K562 (cell line): ENCODE data around the gene SRSF11. TPM values are rescaled to one million over a fixed set of nuclear protein-coding genes. Genes with fewer than 3 reads are reported as not detected.

Experiments
- ARNT ChIP-seq, 2 experiments: fragments of 450-650 bp; IDR thresholded peaks; 2 replicates each; pipeline ENCODE4 v1.6.1; 2016; ENCODE audit warnings: mild to moderate bottlenecking in 1 of 2
- ATF7 ChIP-seq: fragments of 450-650 bp; IDR thresholded peaks from 2 replicates; pipeline ENCODE4 v1.7.1; 2014; ENCODE audit warnings: mild to moderate bottlenecking, moderate library complexity
- CSDE1 ChIP-seq, 2 experiments: fragments of 450-650 bp; IDR thresholded peaks; 2 replicates each; pipeline ENCODE4 v1.6.1; 2016; ENCODE audit warnings: mild to moderate bottlenecking in 1 of 2
- E2F3 ChIP-seq: fragments of 250-450 bp; sonication (Bioruptor Pico); IDR thresholded peaks from 2 replicates; pipeline ENCODE4 v1.4.0; 2020; ENCODE audit warnings: mild to moderate bottlenecking
- ETV5 ChIP-seq: sonication (generic); formaldehyde crosslinking; IDR thresholded peaks from 2 replicates; pipeline ENCODE4 v1.4.0; 2020; ENCODE audit warnings: low read depth, mild to moderate bottlenecking, missing genetic modification reagents
- HNRNPUL1 ChIP-seq: fragments of 200-400 bp; formaldehyde crosslinking; IDR thresholded peaks from 2 replicates; pipeline ENCODE4 v1.6.1; 2017; ENCODE audit warnings: low read length
- IFI16 ChIP-seq: fragments of 250-450 bp; sonication (Bioruptor Pico); IDR thresholded peaks from 2 replicates; pipeline ENCODE4 v2.1.2; 2022; ENCODE audit warnings: mild to moderate bottlenecking, inconsistent platforms
- KDM5B ChIP-seq: fragments of 200-600 bp; sonication (generic); IDR thresholded peaks from 2 replicates; pipeline ENCODE4 v1.6.1; 2012; ENCODE audit warnings: low read depth, mild to moderate bottlenecking, moderate library complexity, low read length, control low read depth, inconsistent platforms; ENCODE audit not compliant: insufficient replicate concordance
- MAFG ChIP-seq: fragments of 450-650 bp; conservative IDR thresholded peaks from 2 replicates; pipeline ENCODE4 v1.6.1; 2016; ENCODE audit warnings: missing genetic modification characterization, missing compliant biosample characterization
- PHF20 ChIP-seq: fragments of 450-650 bp; IDR thresholded peaks from 2 replicates; pipeline ENCODE4 v1.6.1; 2018; ENCODE audit not compliant: partially characterized antibody
- PHF8 ChIP-seq: fragments of 200-600 bp; sonication (generic); IDR thresholded peaks from 2 replicates; pipeline ENCODE4 v1.6.1; 2012; ENCODE audit warnings: mixed run types, mild to moderate bottlenecking, inconsistent platforms, low read length, moderate library complexity, borderline replicate concordance
- TCFL5 ChIP-seq: fragments of 250-450 bp; sonication (Bioruptor Pico); conservative IDR thresholded peaks from 2 replicates; pipeline ENCODE4 v1.6.1; 2021; ENCODE audit warnings: mild to moderate bottlenecking, moderate library complexity, matching md5 sums
- TRIM24 ChIP-seq, 2 experiments: fragments of 450-650 bp; IDR thresholded peaks; 2 replicates each; pipeline ENCODE4 v1.6.1; 2016
- ZBTB1 ChIP-seq: sonication (generic); formaldehyde crosslinking; IDR thresholded peaks from 2 replicates; pipeline ENCODE4 v1.8.1; 2023; ENCODE audit warnings: missing genetic modification reagents, low read depth, mild to moderate bottlenecking, borderline replicate concordance
- ZFP36 ChIP-seq: fragments of 150-350 bp; IDR thresholded peaks from 2 replicates; pipeline ENCODE4 v1.6.1; 2018; ENCODE audit warnings: low read length, low read depth; ENCODE audit not compliant: partially characterized antibody
- ZNF124 ChIP-seq: sonication (generic); formaldehyde crosslinking; IDR thresholded peaks from 2 replicates; pipeline ENCODE4 v1.8.1; 2022; ENCODE audit warnings: missing genetic modification reagents
- ZNF232 ChIP-seq: sonication (generic); formaldehyde crosslinking; IDR thresholded peaks from 2 replicates; pipeline ENCODE4 v1.8.0; 2022; ENCODE audit warnings: mild to moderate bottlenecking, missing genetic modification reagents
- polyA plus RNA-seq, 8 experiments: library from polyadenylated mRNA; depleted of rRNA in 4 of 8; stranded (reverse) in 5 of 8; unstranded in 3 of 8; fragments of >200 nt; fragmentation: Nextera tagmentation in 2 of 8; fragmentation: Illumina TruSeq in 1 of 8; extraction: Ambion mirVana in 2 of 8; extraction: Trizol in 1 of 8; gene quantifications; 2 replicates each; pipeline versions ENCODE4 v1.2.1 to v1.2.3, GENCODE V29; 2011 to 2014; ENCODE audit warnings: inconsistent platforms in 1 of 8, missing spikeins in 1 of 8
- total RNA-seq, 7 experiments: library from RNA; depleted of rRNA in 6 of 7; stranded (reverse); fragments of >200 nt in 6 of 7; fragmentation: Illumina TruSeq in 2 of 7; extraction: Trizol in 2 of 7; gene quantifications; 2 replicates each; pipeline versions ENCODE4 v1.2.1 to v1.2.3, GENCODE V29; 2011 to 2021; ENCODE audit warnings: low replicate concordance in 1 of 7
- TF ChIP-seq, protein P1 (sequence below): sonication (generic); formaldehyde crosslinking; IDR thresholded peaks from 2 replicates; pipeline ENCODE4 v1.8.1; 2023; ENCODE audit warnings: mild to moderate bottlenecking, missing genetic modification reagents
- TF ChIP-seq, protein P2 (sequence below): fragments of 250-450 bp; sonication (Bioruptor Pico); IDR thresholded peaks from 2 replicates; pipeline ENCODE4 v1.4.0; 2020; ENCODE audit warnings: mild to moderate bottlenecking, moderate library complexity
- TF ChIP-seq, protein P3 (sequence below): sonication (generic); formaldehyde crosslinking; IDR thresholded peaks from 2 replicates; pipeline ENCODE4 v1.4.0; 2020; ENCODE audit warnings: mild to moderate bottlenecking, missing genetic modification reagents

Gene SRSF11
- total and polyA plus RNA-seq, 9 of the 15 experiments (the other 6 are each of a cell fraction or from before 2014, with no cell fraction given): 76.9 to 418 (median 190) TPM

DNA sequence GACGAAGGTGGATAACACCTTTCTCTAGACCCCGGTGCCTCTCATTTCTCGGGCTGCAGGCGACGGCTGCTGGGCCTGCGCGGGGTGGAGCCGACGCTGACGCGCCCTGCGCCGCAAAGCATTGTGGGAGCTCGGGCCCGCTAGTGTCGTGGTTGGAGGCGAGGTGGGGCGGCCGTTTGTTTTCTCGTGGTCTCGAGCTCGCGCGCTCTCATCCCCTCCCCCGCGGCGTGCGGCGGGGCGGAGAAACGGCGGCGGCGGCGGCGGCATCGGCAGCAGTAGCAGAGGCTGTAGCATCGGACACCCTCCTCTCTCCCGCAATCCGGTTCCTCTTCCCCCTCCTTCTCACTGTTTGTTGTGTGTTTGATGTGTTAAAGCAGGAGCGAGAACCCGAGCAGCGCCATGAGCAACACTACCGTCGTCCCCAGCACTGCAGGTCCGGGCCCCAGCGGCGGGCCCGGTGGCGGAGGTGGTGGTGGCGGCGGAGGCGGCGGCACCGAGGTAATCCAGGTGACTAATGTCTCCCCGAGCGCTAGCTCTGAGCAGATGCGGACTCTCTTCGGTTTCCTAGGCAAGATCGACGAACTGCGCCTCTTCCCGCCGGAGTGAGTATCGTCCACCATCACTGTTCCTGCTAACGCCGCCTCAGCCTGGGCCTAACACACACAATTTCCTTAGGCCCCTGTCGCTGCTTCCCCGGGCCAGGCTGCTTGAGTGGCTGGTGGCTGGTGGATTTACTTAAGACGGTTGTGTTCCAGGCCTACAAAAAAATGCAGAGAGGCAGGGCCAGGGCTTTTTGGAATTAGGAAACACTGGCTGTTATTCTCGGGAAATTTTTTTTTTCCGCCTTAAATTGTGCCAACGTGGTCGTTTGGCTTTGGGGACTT is at the start of gene SRSF11 (continued):
- no peak for TF ChIP-seq TCFL5 (CRISPR knock-in tag)
- TF ChIP-seq, protein P1, sequence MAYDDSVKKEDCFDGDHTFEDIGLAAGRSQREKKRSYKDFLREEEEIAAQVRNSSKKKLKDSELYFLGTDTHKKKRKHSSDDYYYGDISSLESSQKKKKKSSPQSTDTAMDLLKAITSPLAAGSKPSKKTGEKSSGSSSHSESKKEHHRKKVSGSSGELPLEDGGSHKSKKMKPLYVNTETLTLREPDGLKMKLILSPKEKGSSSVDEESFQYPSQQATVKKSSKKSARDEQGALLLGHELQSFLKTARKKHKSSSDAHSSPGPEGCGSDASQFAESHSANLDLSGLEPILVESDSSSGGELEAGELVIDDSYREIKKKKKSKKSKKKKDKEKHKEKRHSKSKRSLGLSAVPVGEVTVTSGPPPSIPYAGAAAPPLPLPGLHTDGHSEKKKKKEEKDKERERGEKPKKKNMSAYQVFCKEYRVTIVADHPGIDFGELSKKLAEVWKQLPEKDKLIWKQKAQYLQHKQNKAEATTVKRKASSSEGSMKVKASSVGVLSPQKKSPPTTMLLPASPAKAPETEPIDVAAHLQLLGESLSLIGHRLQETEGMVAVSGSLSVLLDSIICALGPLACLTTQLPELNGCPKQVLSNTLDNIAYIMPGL (CRISPR knock-in tag): peak; percentile 48; the same call in 1 of the 2 replicates
- TF ChIP-seq, protein P2, sequence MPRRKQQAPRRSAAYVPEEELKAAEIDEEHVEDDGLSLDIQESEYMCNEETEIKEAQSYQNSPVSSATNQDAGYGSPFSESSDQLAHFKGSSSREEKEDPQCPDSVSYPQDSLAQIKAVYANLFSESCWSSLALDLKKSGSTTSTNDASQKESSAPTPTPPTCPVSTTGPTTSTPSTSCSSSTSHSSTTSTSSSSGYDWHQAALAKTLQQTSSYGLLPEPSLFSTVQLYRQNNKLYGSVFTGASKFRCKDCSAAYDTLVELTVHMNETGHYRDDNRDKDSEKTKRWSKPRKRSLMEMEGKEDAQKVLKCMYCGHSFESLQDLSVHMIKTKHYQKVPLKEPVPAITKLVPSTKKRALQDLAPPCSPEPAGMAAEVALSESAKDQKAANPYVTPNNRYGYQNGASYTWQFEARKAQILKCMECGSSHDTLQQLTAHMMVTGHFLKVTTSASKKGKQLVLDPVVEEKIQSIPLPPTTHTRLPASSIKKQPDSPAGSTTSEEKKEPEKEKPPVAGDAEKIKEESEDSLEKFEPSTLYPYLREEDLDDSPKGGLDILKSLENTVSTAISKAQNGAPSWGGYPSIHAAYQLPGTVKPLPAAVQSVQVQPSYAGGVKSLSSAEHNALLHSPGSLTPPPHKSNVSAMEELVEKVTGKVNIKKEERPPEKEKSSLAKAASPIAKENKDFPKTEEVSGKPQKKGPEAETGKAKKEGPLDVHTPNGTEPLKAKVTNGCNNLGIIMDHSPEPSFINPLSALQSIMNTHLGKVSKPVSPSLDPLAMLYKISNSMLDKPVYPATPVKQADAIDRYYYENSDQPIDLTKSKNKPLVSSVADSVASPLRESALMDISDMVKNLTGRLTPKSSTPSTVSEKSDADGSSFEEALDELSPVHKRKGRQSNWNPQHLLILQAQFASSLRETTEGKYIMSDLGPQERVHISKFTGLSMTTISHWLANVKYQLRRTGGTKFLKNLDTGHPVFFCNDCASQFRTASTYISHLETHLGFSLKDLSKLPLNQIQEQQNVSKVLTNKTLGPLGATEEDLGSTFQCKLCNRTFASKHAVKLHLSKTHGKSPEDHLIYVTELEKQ (CRISPR knock-in tag): no peak
- peak in 1 of 2 experiments; percentile 49; a peak in 2 of 4 replicates for TF ChIP-seq TRIM24 (IDR thresholded peaks at IDR 0.05)
- no peak for TF ChIP-seq ARNT (IDR thresholded peaks at IDR 0.05)
- TF ChIP-seq ZFP36: peak; percentile 44
- TF ChIP-seq CSDE1 (IDR thresholded peaks at IDR 0.05): no peak
- TF ChIP-seq KDM5B: peak; percentile 83
- TF ChIP-seq ETV5 (CRISPR knock-in tag): 0 out of 2 replicates have a peak, but pooled peaks have one; percentile 30
- TF ChIP-seq ATF7: peak; percentile 71
- TF ChIP-seq, protein P3, sequence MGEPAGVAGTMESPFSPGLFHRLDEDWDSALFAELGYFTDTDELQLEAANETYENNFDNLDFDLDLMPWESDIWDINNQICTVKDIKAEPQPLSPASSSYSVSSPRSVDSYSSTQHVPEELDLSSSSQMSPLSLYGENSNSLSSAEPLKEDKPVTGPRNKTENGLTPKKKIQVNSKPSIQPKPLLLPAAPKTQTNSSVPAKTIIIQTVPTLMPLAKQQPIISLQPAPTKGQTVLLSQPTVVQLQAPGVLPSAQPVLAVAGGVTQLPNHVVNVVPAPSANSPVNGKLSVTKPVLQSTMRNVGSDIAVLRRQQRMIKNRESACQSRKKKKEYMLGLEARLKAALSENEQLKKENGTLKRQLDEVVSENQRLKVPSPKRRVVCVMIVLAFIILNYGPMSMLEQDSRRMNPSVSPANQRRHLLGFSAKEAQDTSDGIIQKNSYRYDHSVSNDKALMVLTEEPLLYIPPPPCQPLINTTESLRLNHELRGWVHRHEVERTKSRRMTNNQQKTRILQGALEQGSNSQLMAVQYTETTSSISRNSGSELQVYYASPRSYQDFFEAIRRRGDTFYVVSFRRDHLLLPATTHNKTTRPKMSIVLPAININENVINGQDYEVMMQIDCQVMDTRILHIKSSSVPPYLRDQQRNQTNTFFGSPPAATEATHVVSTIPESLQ (CRISPR knock-in tag): peak; percentile 57; the same call in 1 of the 2 replicates
- TF ChIP-seq PHF8: peak; percentile 91; the same call in 1 of the 2 replicates
- peak; percentile 65; the same call in 1 of the 2 replicates for TF ChIP-seq ZBTB1 (CRISPR knock-in tag)
- TF ChIP-seq HNRNPUL1: no peak
- no peak for TF ChIP-seq IFI16
- no peak for TF ChIP-seq E2F3
- TF ChIP-seq ZNF232: 0 out of 2 replicates have a peak, but pooled peaks have one; percentile 33
- TF ChIP-seq ZNF124 (CRISPR knock-in tag): no peak
- no peak for TF ChIP-seq MAFG (tag)
- peak; percentile 69 for TF ChIP-seq PHF20
